Measurements from ENCODE around the gene CCDC38.

CCDC38 gene

DNA sequence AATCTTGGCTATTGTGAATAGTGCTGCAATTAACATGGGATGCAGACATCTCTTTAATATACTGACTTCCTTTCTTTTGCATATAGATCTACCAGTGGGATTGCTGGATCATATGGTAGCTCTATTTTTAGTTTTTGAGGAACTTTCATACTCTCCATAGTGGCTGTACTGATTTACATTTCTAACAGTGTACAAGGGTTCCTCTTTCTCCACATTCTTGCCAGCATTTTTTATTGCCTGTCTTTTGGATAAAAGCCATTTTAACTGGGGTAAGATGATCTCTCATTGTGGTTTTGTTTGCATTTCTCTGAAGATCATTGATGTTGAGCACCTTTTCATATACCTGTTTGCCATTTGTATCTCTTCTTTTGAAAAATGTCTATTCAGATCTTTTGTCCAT, 9.1 kb upstream of the CCDC38 start:
- TF ChIP-seq, protein P1, sequence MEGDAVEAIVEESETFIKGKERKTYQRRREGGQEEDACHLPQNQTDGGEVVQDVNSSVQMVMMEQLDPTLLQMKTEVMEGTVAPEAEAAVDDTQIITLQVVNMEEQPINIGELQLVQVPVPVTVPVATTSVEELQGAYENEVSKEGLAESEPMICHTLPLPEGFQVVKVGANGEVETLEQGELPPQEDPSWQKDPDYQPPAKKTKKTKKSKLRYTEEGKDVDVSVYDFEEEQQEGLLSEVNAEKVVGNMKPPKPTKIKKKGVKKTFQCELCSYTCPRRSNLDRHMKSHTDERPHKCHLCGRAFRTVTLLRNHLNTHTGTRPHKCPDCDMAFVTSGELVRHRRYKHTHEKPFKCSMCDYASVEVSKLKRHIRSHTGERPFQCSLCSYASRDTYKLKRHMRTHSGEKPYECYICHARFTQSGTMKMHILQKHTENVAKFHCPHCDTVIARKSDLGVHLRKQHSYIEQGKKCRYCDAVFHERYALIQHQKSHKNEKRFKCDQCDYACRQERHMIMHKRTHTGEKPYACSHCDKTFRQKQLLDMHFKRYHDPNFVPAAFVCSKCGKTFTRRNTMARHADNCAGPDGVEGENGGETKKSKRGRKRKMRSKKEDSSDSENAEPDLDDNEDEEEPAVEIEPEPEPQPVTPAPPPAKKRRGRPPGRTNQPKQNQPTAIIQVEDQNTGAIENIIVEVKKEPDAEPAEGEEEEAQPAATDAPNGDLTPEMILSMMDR (IDR thresholded peaks at IDR 0.05; ENCODE audit: low read depth, low read length), result no peak

DNA sequence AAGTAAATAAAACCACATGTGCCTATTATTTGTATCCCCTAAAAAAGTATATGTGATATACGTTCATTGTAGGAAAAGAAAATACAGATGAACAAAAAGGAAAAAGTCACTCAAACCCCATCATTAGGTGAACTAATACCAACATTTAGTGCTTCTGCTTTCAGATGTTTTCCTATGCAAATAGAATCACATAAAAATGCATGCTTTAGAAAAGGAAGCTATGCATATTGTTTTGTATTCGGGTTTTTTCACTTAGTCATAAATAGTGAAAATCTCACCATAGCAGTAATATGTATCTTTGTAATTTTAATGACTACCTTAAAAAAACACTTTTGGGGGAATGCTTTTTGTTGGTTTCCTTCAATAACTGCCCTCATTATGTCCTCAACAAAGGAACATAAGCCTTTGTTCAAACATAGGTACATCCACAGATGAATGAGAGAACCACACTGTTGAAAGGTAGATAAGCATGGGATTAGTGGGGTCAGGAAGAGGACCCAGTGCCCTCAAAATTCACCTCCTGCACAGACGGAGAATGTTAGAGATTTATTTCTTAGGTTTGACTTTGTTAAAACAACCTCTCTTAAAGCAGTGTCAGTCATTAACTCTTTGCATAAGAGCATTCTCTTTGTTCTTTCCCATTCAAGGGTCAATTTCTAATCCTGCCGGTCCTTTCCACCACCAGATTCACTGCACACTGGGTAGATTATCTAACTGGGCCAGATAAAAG, 7.2 kb upstream of the CCDC38 start:
- TF ChIP-seq, protein P1 (IDR thresholded peaks at IDR 0.05; ENCODE audit: low read depth, low read length), result no peak
- no peak for DNase-seq (ENCODE audit: extremely low read depth, low read depth)

More for the DNA sequence above, 9.1 kb upstream of the CCDC38 start:
- no peak for DNase-seq (ENCODE audit: extremely low read depth, low read depth)

DNA sequence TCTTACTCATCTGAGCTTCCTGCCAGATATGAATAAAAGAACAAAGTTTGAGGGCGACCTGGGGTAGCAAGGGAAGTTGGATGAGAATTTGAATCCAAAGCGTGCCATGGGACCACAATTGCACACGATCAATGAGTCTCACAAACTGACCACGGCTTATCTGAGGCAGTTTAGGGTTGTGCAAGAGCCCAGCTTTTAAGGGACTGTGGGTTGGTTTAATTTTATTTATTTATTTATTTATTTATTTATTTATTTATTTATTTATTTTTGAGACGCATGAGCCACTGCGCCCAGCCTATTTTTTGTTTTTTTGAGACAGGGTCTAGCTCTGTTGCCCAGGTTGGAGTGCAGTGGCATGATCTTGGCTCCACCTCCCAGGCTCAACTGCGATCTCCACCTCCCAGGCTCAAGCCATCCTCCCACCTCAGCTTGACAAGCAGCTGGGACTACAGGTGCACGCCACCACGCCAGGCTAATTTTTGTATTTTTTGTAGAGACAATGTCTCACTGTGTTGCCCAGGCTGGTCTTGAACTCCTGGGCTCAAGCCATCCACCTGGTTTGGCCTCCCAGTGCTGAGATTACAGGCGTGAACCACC, 1.8 kb upstream of the CCDC38 start:
- TF ChIP-seq, protein P1 (IDR thresholded peaks at IDR 0.05; ENCODE audit: low read depth, low read length), result no peak
- no peak for DNase-seq (ENCODE audit: extremely low read depth, low read depth)

DNA sequence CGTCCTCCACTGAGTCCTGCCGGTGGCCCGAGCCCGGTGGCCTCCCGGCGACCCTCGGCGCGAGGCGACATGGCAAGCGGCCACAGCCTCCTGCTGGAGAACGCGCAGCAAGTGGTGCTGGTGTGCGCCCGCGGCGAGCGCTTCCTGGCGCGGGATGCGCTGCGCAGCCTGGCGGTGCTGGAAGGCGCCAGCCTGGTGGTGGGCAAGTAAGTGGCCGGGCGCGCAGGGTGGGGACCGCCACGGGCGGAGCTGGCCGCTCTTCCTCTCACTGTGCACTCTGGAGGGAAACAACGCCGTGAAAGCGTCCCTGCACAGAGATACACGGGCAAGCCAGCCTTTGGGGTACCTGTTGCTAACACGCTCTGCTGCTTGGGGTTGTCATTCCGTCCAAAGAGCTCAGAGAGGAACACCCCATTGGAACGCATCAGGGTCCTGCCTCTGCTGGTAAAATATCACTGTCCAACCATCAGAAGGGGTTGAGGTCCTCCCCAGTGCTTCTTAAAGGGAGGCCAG, 972 bp upstream of the CCDC38 start, which contains the start of gene AMDHD1:
TSS of gene AMDHD1 (plus strand) at position 2 of the 513 bp plus-strand sequence. CDS start at position 70, 68 bp downstream.
- TF ChIP-seq, protein P1 (IDR thresholded peaks at IDR 0.05; ENCODE audit: low read depth, low read length), result peak; percentile 14
- DNase-seq (ENCODE audit: extremely low read depth, low read depth), result no peak

DNA sequence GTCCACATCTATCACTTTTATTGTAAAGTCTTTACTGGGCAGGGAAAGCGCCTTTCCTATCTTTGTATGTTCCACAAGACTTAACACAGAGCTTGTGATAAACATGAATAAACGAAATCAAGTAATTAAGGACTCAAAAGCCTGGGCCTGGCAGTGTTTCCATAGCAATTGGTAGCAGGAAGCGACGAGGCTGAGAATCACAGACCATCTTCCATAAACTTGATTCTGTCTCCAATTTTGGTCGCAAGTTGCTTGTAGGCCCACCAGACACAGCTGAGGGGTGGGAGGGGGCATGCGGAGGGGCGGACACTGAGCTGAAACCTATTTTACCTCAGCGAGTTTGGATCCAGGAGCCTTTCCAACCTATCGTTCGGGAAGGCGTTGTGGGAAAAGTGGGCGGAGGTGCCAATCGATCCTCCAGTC, 302 bp downstream of the CCDC38 start:
- TF ChIP-seq, protein P1 (IDR thresholded peaks at IDR 0.05; ENCODE audit: low read depth, low read length), result no peak
- no peak for DNase-seq (ENCODE audit: extremely low read depth, low read depth)

DNA sequence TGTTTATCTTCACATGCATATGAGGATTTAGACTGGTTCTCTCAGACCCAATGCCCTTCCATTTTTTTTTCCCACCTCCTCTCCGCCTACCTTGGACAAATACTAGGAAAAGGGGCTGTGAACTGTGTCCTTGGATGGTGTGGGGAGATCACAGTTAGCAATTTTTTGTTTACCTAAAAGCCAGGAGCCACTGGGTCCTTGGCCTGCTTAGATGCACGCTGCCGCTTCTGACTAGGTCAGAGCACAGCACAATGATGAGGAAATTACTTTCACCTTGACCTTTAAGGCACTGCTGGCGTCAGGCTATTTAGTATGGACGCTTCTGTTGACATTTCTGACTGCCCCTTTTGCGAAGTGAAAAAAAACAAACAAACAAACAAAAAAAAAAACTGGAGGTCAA, 1.9 kb downstream of the CCDC38 start:
- TF ChIP-seq, protein P1 (IDR thresholded peaks at IDR 0.05; ENCODE audit: low read depth, low read length), result no peak
- DNase-seq (ENCODE audit: extremely low read depth, low read depth), result no peak

DNA sequence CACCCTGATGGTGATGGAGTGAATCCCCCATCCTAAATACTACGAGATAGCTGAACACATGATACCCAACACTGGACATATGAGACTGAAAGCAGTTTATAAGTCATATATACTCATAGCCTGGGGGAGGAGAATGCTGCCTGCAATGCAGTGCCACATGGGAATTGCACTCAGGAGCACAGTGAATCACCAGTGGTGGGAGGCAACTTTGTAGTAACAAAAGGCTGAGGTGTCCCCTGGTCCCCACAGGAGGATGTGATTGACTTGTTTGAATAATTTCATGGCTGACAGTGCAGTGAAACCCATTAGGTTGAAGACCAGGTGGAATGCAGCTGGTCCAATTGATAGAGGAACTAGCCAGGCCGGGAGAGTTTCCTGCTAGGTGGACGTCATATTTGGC, 20.2 kb downstream of the CCDC38 start:
- TF ChIP-seq, protein P1 (IDR thresholded peaks at IDR 0.05; ENCODE audit: low read depth, low read length), result no peak
- no peak for DNase-seq (ENCODE audit: extremely low read depth, low read depth)
